Measurements from ENCODE around the gene ZSCAN9.

ZSCAN9 gene

DNA sequence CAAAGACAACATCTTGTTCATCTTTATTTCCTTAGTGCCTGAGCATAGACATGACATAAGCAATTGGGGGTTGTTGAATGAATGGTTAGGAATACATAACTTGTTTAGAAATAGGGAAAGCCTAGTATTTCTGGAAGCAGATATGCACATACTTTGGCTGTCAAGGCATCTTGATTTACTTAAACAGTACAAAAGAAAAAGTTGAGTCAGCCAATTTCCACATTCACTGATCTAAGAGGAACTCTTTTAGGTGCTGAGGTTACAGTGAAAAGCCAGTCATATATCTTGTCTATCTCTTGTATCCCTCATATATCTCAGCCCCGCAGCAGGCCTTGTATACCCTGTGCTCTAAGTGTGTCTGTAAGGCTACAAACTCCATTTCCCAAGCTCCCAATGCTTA, 15.4 kb downstream of the ZSCAN9 start:
- POLR2A ChIA-PET, result no interaction called here
- no peak for DNase-seq
- Histone ChIP-seq H3K4me3 (ENCODE audit: control insufficient read depth in 1 of 7, extremely low read depth in 1 of 7, insufficient read depth in 4 of 7, low read depth in 2 of 7, low read length in 6 of 7) (no peak overlapping the region), H3K9me3 (ENCODE audit: control extremely low read depth in 1 of 5, control insufficient read depth in 4 of 5, insufficient read depth in 2 of 5, low read depth in 1 of 5, low read length in 4 of 5) (no peaks in the 10 kb centered on the region), H3K36me3 (ENCODE audit: control insufficient read depth in 4 of 4, insufficient read depth in 4 of 4, low read length in 3 of 4) (peaks cover 2 to 22% (median 18%) of the 10 kb centered on the region in 4 experiments), H3K4me1 (ENCODE audit: control extremely low read depth in 1 of 4, control insufficient read depth in 4 of 4, insufficient read depth in 4 of 4, low read length in 3 of 4) (peaks cover 0 to 8% (median 2%) of the 10 kb centered on the region in 4 experiments), H3K27me3 (replicated peaks in 2 of 5; ENCODE audit: control insufficient read depth in 4 of 5, insufficient read depth in 5 of 5, low read length in 4 of 5) (no peaks in the 10 kb centered on the region), H3K27ac (ENCODE audit: insufficient read depth in 1 of 2, low read depth in 1 of 2, low read length in 2 of 2, poor library complexity in 1 of 2, severe bottlenecking in 2 of 2) (no peak overlapping the region)
- CTCF ChIA-PET, result no interaction called here
- no CpG with 5 or more reads among the region's 1 CpG for WGBS (ENCODE audit: insufficient coverage)

DNA sequence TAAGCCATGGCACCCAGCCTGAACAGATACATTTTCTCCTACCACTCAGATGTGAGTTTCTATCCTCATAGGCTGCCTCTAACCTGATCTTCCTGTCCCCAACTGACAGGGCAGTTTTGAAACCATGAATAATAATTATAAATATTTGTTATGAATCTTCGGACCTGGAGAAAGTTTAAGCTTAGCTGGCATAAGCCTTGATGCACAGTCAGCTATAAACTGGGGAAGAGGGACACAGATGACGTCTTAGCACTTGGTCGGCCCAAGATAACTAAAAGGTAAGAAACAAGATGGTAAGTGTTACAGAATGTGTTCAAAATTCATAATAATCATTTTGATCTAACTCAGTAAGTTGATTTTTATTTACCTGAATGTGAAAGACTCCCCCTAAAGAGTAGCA, 18.9 kb downstream of the ZSCAN9 start:
- CTCF ChIA-PET, result no interaction called here
- H3K4me1 ChIP-seq (ENCODE audit: control extremely low read depth in 1 of 4, control insufficient read depth in 4 of 4, insufficient read depth in 4 of 4, low read length in 3 of 4), result no peaks in the 10 kb centered on the region
- no peaks in the 10 kb centered on the region for H3K27me3 ChIP-seq (replicated peaks in 2 of 5; ENCODE audit: control insufficient read depth in 4 of 5, insufficient read depth in 5 of 5, low read length in 4 of 5)
- 80% methylated on average over 1 of the region's 3 CpGs for WGBS (ENCODE audit: insufficient coverage)
- DNase-seq, result no peak
- POLR2A ChIA-PET, result no interaction called here
- peaks cover 13 to 49% (median 44%) of the 10 kb centered on the region in 4 experiments for H3K36me3 ChIP-seq (ENCODE audit: control insufficient read depth in 4 of 4, insufficient read depth in 4 of 4, low read length in 3 of 4)
- no peaks in the 10 kb centered on the region for H3K9me3 ChIP-seq (ENCODE audit: control extremely low read depth in 1 of 5, control insufficient read depth in 4 of 5, insufficient read depth in 2 of 5, low read depth in 1 of 5, low read length in 4 of 5)
- H3K4me3 ChIP-seq (ENCODE audit: control insufficient read depth in 1 of 7, extremely low read depth in 1 of 7, insufficient read depth in 4 of 7, low read depth in 2 of 7, low read length in 6 of 7), result no peak overlapping the region
- no peak overlapping the region for H3K27ac ChIP-seq (ENCODE audit: insufficient read depth in 1 of 2, low read depth in 1 of 2, low read length in 2 of 2, poor library complexity in 1 of 2, severe bottlenecking in 2 of 2)

DNA sequence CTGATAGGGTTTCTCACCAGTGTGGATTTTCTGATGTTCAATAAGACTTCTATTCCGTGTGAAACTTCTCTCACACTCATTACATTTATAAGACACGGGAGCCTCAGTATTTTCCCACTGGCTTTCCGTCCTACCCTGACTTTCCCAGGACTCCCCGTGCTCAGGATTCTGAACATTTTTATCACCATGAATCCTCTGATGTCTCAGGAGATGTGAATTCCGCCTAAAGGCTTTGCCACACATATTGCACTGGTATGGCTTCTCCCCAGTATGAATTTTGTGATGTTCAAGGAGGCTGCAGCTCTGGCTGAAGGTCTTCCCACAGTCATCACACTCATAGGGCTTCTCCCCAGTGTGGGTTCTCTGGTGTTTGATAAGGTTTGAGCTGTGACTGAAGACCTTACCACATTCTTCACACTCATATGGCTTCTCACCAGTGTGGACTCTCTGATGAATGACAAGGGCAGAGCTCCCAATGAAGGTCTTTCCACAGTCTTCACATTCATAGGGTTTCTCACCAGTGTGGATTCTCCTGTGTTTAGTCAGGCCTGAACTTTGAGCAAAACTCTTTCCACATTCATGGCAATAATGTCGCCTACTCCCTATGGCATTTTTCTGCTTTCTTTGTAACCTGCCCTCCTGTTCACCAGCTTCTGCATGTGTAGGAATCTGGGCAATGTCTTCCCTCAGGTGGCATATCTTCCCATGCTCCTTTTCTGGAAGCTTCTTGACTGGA, 20.3 kb downstream of the ZSCAN9 start:
- no peaks in the 10 kb centered on the region for H3K27me3 ChIP-seq (replicated peaks in 2 of 5; ENCODE audit: control insufficient read depth in 4 of 5, insufficient read depth in 5 of 5, low read length in 4 of 5)
- ChIA-PET CTCF (interaction anchor here (1.1 kb wide), 1 partner anchor 11 kb away, joined by 3 read pairs; no protein-coding TSS in a partner anchor), POLR2A (no interaction called here)
- no peak overlapping the region for H3K4me3 ChIP-seq (ENCODE audit: control insufficient read depth in 1 of 7, extremely low read depth in 1 of 7, insufficient read depth in 4 of 7, low read depth in 2 of 7, low read length in 6 of 7)
- H3K4me1 ChIP-seq (ENCODE audit: control extremely low read depth in 1 of 4, control insufficient read depth in 4 of 4, insufficient read depth in 4 of 4, low read length in 3 of 4), result peaks cover 0 to under 1% (median under 1%) of the 10 kb centered on the region in 4 experiments
- WGBS (ENCODE audit: insufficient coverage), result 96% methylated on average over 5 of the region's 6 CpGs
- H3K9me3 ChIP-seq (ENCODE audit: control extremely low read depth in 1 of 5, control insufficient read depth in 4 of 5, insufficient read depth in 2 of 5, low read depth in 1 of 5, low read length in 4 of 5), result no peaks in the 10 kb centered on the region
- H3K36me3 ChIP-seq (ENCODE audit: control insufficient read depth in 4 of 4, insufficient read depth in 4 of 4, low read length in 3 of 4), result peaks cover 13 to 50% (median 44%) of the 10 kb centered on the region in 4 experiments
- no peak for DNase-seq
- H3K27ac ChIP-seq (ENCODE audit: insufficient read depth in 1 of 2, low read depth in 1 of 2, low read length in 2 of 2, poor library complexity in 1 of 2, severe bottlenecking in 2 of 2), result no peak overlapping the region

DNA sequence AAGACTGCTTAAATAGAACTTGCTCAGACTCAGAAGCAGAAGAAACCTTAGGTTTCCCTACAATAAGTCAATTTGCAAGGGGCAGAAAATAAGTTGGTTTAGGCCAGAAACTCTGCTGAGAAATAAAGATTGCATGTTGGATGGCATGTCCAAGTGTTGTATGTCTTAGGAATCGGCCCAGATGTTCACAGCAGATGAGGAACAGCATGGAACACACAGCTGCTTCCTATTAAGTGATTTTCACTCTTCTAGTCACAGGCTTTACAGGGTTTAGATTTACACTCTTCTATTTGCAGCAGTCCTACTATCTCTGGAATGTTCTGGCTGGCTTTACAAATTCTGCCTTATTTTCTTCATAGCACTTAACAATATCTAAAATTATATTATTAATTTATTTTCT, 23.8 kb downstream of the ZSCAN9 start:
- H3K9me3 ChIP-seq (ENCODE audit: control extremely low read depth in 1 of 5, control insufficient read depth in 4 of 5, insufficient read depth in 2 of 5, low read depth in 1 of 5, low read length in 4 of 5), result no peaks in the 10 kb centered on the region
- ChIA-PET CTCF (no interaction called here), POLR2A (no interaction called here)
- no peak for DNase-seq
- H3K27ac ChIP-seq (ENCODE audit: insufficient read depth in 1 of 2, low read depth in 1 of 2, low read length in 2 of 2, poor library complexity in 1 of 2, severe bottlenecking in 2 of 2), result no peak overlapping the region
- no peak overlapping the region for H3K4me3 ChIP-seq (ENCODE audit: control insufficient read depth in 1 of 7, extremely low read depth in 1 of 7, insufficient read depth in 4 of 7, low read depth in 2 of 7, low read length in 6 of 7)
- peaks cover 13 to 48% (median 41%) of the 10 kb centered on the region in 4 experiments for H3K36me3 ChIP-seq (ENCODE audit: control insufficient read depth in 4 of 4, insufficient read depth in 4 of 4, low read length in 3 of 4)
- H3K4me1 ChIP-seq (ENCODE audit: control extremely low read depth in 1 of 4, control insufficient read depth in 4 of 4, insufficient read depth in 4 of 4, low read length in 3 of 4), result peaks cover 8 to 24% (median 15%) of the 10 kb centered on the region in 4 experiments
- WGBS (ENCODE audit: insufficient coverage), result 100% methylated on average over 1 of the region's 1 CpG
- no peaks in the 10 kb centered on the region for H3K27me3 ChIP-seq (replicated peaks in 2 of 5; ENCODE audit: control insufficient read depth in 4 of 5, insufficient read depth in 5 of 5, low read length in 4 of 5)

DNA sequence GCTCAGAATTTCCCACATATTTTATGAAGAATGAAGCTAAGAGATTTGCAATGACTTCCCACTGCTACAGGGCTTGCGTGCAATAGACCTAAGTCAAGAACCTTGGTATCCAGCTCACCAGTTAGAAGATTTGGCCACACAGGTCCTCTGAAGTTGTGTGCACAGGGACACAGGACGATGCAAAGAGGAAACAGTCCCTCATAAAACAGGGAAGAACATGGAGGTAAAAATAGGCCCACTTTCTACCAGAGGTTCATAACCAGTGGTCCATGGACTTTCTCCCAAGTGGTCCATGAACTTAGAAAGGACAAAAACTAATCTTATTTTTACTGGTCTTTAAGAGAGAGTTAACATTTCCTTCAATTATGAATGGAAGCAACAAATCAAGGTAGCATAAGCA, 25.7 kb downstream of the ZSCAN9 start:
- 71% methylated on average over 2 of the region's 2 CpGs for WGBS (ENCODE audit: insufficient coverage)
- CTCF ChIA-PET, result interaction anchor here (1.5 kb wide), 1 partner anchor 105 kb away, joined by 8 read pairs; no protein-coding TSS in a partner anchor
- Histone ChIP-seq H3K4me3 (ENCODE audit: control insufficient read depth in 1 of 7, extremely low read depth in 1 of 7, insufficient read depth in 4 of 7, low read depth in 2 of 7, low read length in 6 of 7) (peak overlapping the region in 6 of 7 experiments; percentile 83 to 98 (median 92)), H3K27ac (ENCODE audit: insufficient read depth in 1 of 2, low read depth in 1 of 2, low read length in 2 of 2, poor library complexity in 1 of 2, severe bottlenecking in 2 of 2) (no peak overlapping the region), H3K27me3 (replicated peaks in 2 of 5; ENCODE audit: control insufficient read depth in 4 of 5, insufficient read depth in 5 of 5, low read length in 4 of 5) (no peaks in the 10 kb centered on the region), H3K4me1 (ENCODE audit: control extremely low read depth in 1 of 4, control insufficient read depth in 4 of 4, insufficient read depth in 4 of 4, low read length in 3 of 4) (peaks cover 8 to 28% (median 15%) of the 10 kb centered on the region in 4 experiments), H3K36me3 (ENCODE audit: control insufficient read depth in 4 of 4, insufficient read depth in 4 of 4, low read length in 3 of 4) (peaks cover 13 to 32% (median 24%) of the 10 kb centered on the region in 4 experiments), H3K9me3 (ENCODE audit: control extremely low read depth in 1 of 5, control insufficient read depth in 4 of 5, insufficient read depth in 2 of 5, low read depth in 1 of 5, low read length in 4 of 5) (no peaks in the 10 kb centered on the region)
- no peak for DNase-seq
- POLR2A ChIA-PET, result no interaction called here

DNA sequence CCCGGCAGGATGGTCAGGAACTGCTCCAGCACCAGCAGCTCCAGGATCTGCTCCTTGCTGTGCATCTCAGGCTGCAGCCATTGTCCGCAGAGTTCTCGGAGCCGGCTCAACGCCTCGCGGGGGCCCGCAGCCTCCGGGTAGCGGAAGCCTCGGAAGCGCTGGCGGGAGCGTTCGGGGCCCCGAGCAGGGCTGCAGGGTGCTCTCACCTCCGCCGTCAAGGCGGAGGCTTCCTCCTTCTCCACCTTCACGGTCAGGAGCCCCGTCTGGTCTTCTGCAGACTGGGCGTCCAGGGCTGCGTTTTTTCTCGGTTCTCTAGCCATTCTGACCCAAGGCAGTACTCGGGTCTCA, 26.6 kb downstream of the ZSCAN9 start:
- Histone ChIP-seq H3K4me3 (ENCODE audit: control insufficient read depth in 1 of 7, extremely low read depth in 1 of 7, insufficient read depth in 4 of 7, low read depth in 2 of 7, low read length in 6 of 7) (peak overlapping the region; percentile 63 to 98 (median 88)), H3K36me3 (ENCODE audit: control insufficient read depth in 4 of 4, insufficient read depth in 4 of 4, low read length in 3 of 4) (peaks cover 8 to 23% (median 15%) of the 10 kb centered on the region in 4 experiments), H3K9me3 (ENCODE audit: control extremely low read depth in 1 of 5, control insufficient read depth in 4 of 5, insufficient read depth in 2 of 5, low read depth in 1 of 5, low read length in 4 of 5) (no peaks in the 10 kb centered on the region), H3K4me1 (ENCODE audit: control extremely low read depth in 1 of 4, control insufficient read depth in 4 of 4, insufficient read depth in 4 of 4, low read length in 3 of 4) (peaks cover 8 to 28% (median 15%) of the 10 kb centered on the region in 4 experiments), H3K27ac (ENCODE audit: insufficient read depth in 1 of 2, low read depth in 1 of 2, low read length in 2 of 2, poor library complexity in 1 of 2, severe bottlenecking in 2 of 2) (peak overlapping the region; percentile 50 to 82), H3K27me3 (replicated peaks in 2 of 5; ENCODE audit: control insufficient read depth in 4 of 5, insufficient read depth in 5 of 5, low read length in 4 of 5) (no peaks in the 10 kb centered on the region)
- DNase-seq, result peak in 2 of 3 donors; percentile 31 to 59
- POLR2A ChIA-PET, result interaction anchor here (1.0 to 1.1 kb wide), 4 partner anchors 14 to 84 kb away, joined by 3 to 5 read pairs (median 4); partner anchors contain the start of genes PGBD1 and ZSCAN26
- WGBS (ENCODE audit: insufficient coverage), result 0% methylated on average over 22 of the region's 25 CpGs
- CTCF ChIA-PET, result interaction anchor here (1.1 to 1.4 kb wide), 3 partner anchors 12 to 106 kb away, joined by 3 to 5 read pairs (median 4); partner anchors contain the start of gene ZSCAN26
